AG04450 (cell line): ENCODE data around the gene KLF3. TPM values are rescaled to one million over a fixed set of nuclear protein-coding genes. Genes with fewer than 3 reads are reported as not detected.

ENCODE experiments used
- CTCF ChIA-PET: fragments of 300-600, 350-600 bp; formaldehyde crosslinking; extraction: SDS; loops from one replicate; lab custom pipeline; 2022; ENCODE audit warnings: antibody characterized with exemption, inconsistent platforms; lab: Charles Lee
- POLR2A ChIA-PET: fragments of 350-600 bp; formaldehyde crosslinking; extraction: SDS; loops from one replicate; lab custom pipeline; 2021; ENCODE audit warnings: antibody characterized with exemption, inconsistent platforms; lab: Yijun Ruan, JAX
- DNase-seq: peaks from one replicate; pipeline ENCODE4 v3.0.0-alpha.2; 2011; ENCODE audit warnings: low read depth, low spot score
- H3K27ac ChIP-seq: one replicate; pipeline ENCODE4 v1.5.1; 2012; ENCODE audit warnings: low read depth, low read length, control low read depth
- H3K27me3 ChIP-seq: one replicate; pipeline ENCODE4 v1.6.0; 2012; ENCODE audit warnings: low read length; ENCODE audit not compliant: control insufficient read depth, insufficient read depth
- H3K4me3 ChIP-seq: 2 replicates; pipeline ENCODE4 v1.5.1; 2011; ENCODE audit warnings: mild to moderate bottlenecking, low read depth, low read length, control low read depth
- H3K9me3 ChIP-seq: 2 replicates; pipeline ENCODE4 v1.5.1; 2012; ENCODE audit warnings: low read length; ENCODE audit not compliant: control insufficient read depth, insufficient read depth
- polyA plus RNA-seq: library from polyadenylated mRNA; depleted of rRNA; stranded (reverse); fragments of >200 nt; gene quantifications from 2 replicates; pipeline ENCODE4 v1.2.3, GENCODE V29; 2011
- TF ChIP-seq, protein P1 (sequence below): IDR thresholded peaks from 2 replicates; pipeline ENCODE4 v1.5.1; 2011; ENCODE audit warnings: low read depth, low read length, control low read depth, inconsistent platforms

Gene KLF3
- polyA plus RNA-seq, 1 experiment = 24.3 TPM

DNA sequence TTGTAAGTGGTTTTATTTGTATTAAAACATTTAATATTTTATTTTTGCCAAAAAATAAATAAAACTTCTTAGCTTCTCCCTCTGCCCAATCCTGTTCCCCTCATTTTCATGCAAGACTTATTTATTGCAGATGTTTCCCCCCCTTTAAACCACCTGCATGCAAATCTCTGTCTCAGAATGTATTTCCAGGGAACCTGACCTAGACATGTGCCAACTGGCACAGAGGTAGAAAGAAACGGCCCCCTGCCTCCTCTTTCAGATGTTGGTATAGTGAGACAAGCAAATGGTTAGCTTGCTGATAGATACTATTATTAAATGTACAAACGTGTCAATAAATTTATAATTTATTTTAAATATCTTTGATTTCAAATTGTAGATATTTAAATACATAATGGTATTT is 47.1 kb downstream of the KLF3 start:
- ChIA-PET POLR2A (no interaction called here), CTCF (interaction anchor here (1.1 to 2.4 kb wide), 4 partner anchors 20 to 531 kb away, joined by 3 to 7 read pairs (median 4); no protein-coding TSS in a partner anchor)

DNA sequence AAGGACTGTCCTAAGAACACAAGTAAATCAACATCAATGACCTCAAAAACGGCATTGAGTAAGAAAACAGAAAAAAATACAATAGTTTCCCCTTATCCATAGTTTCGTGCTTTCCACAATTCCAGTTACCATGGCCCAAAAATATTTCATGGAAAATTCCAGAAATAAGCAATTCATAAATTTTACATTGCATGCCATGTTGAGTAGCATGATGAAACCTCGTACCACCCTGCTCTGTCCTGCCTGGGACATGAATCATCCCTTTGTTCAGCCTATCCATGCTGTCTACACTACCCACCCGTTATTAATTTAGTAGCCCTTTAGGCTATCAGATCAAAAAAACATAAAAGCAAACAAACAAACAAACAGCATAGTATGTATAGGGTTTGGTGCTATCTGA is 51.1 kb downstream of the KLF3 start:
- ChIA-PET POLR2A (no interaction called here), CTCF (interaction anchor here (0.8 to 1.6 kb wide), 2 partner anchors 535 to 653 kb away, joined by 3 to 4 read pairs; no protein-coding TSS in a partner anchor)
- Histone ChIP-seq H3K4me3 (no peak overlapping the region), H3K9me3 (no peaks in the 10 kb centered on the region), H3K27me3 (no peaks in the 10 kb centered on the region), H3K27ac (no peak overlapping the region)
- TF ChIP-seq, protein P1, sequence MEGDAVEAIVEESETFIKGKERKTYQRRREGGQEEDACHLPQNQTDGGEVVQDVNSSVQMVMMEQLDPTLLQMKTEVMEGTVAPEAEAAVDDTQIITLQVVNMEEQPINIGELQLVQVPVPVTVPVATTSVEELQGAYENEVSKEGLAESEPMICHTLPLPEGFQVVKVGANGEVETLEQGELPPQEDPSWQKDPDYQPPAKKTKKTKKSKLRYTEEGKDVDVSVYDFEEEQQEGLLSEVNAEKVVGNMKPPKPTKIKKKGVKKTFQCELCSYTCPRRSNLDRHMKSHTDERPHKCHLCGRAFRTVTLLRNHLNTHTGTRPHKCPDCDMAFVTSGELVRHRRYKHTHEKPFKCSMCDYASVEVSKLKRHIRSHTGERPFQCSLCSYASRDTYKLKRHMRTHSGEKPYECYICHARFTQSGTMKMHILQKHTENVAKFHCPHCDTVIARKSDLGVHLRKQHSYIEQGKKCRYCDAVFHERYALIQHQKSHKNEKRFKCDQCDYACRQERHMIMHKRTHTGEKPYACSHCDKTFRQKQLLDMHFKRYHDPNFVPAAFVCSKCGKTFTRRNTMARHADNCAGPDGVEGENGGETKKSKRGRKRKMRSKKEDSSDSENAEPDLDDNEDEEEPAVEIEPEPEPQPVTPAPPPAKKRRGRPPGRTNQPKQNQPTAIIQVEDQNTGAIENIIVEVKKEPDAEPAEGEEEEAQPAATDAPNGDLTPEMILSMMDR = no peak
- no peak for DNase-seq

More for the DNA sequence above, 47.1 kb downstream of the KLF3 start:
- H3K4me3 ChIP-seq = no peak overlapping the region
- no peaks in the 10 kb centered on the region for H3K9me3 ChIP-seq
- DNase-seq = no peak
- TF ChIP-seq, protein P1 = no peak
- H3K27ac ChIP-seq = no peak overlapping the region
- no peaks in the 10 kb centered on the region for H3K27me3 ChIP-seq

DNA sequence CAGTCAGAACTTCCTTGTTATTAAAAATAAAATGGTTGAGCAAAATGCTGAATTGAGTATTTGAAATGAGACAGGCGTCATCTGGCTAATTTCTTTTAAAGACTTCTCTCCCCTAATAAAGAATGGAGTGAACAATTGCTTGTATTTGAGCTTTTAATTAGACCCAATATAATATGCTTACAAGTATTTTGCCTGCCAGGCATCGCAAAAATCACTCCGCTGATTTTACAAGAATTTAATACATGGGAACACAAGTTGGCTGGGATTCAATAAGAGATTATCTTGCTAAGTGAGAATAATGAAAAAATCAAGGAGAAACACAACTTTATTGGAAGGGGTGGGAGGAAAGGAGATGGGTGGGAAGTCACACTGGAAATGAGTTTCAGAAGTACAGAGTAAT is 52.3 kb downstream of the KLF3 start:
- TF ChIP-seq, protein P1 = no peak
- ChIA-PET POLR2A (no interaction called here), CTCF (no interaction called here)
- Histone ChIP-seq H3K9me3 (no peaks in the 10 kb centered on the region), H3K27me3 (no peaks in the 10 kb centered on the region), H3K4me3 (no peak overlapping the region), H3K27ac (no peak overlapping the region)
- DNase-seq = no peak

DNA sequence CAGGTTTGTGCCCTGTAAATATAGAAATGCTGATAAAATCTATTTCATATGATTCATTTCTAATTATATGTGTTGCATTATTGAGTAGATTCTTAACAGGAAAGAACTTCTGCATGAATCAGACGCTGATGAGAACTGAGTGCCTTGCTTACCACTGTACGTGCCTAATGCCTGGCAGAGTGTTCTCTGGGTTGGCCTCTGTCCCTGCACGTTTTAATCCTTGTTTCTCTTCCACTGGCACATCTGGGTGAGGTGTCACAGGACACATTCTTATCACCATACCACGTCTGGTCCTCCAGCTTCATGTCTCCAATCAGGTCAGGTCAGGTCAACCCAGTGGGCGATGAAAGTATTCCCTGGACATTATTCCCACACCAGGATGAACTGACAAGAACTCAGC is 53.6 kb downstream of the KLF3 start:
- DNase-seq = no peak
- no peaks in the 10 kb centered on the region for H3K27me3 ChIP-seq
- CTCF ChIA-PET = no interaction called here
- H3K27ac ChIP-seq = no peak overlapping the region
- TF ChIP-seq, protein P1 = no peak
- no peaks in the 10 kb centered on the region for H3K9me3 ChIP-seq
- POLR2A ChIA-PET = no interaction called here
- no peak overlapping the region for H3K4me3 ChIP-seq

DNA sequence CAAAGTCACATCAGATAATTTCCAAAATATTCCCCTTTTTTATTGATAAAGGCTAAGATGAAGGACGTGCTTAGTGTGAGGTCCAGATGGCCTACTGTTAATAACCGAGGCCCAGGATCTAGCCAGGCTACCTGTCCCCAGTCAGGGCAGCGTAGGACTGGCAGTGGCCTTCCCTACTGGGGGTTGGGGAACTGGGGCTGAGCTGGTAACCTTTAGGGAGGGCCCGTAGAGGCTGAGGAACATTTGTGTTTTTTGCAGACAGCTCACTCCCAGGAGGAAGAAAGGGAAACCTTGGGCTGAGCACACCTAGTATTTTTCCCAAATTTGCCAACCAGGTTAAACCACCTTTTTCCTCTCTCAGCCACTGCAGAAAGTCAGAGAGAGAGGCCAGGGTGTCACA is 59.1 kb downstream of the KLF3 start:
- Histone ChIP-seq H3K9me3 (no peaks in the 10 kb centered on the region), H3K27ac (no peak overlapping the region), H3K4me3 (no peak overlapping the region), H3K27me3 (no peaks in the 10 kb centered on the region)
- ChIA-PET POLR2A (no interaction called here), CTCF (interaction anchor here (1.0 to 1.9 kb wide), 4 partner anchors 8 to 543 kb away, joined by 3 to 11 read pairs (median 4); no protein-coding TSS in a partner anchor)
- TF ChIP-seq, protein P1 = no peak
- no peak for DNase-seq
